Neural crest cell (in vitro differentiated cells): ENCODE data around the gene FKBP15. TPM values are rescaled to one million over a fixed set of nuclear protein-coding genes. Genes with fewer than 3 reads are reported as not detected.

ENCODE experiments used
- DNase-seq: peaks from one replicate; pipeline ENCODE4 v3.0.0; 2021; ENCODE audit warnings: low read depth, mixed read lengths, low spot score
- H3K27ac Mint-ChIP-seq: one replicate; pipeline ENCODE4 v1.8.0; 2021; ENCODE audit warnings: mild to moderate bottlenecking, mixed read lengths; ENCODE audit not compliant: unreplicated experiment
- H3K27me3 Mint-ChIP-seq: 2 replicates; pipeline ENCODE4 v1.8.0; 2021; ENCODE audit warnings: low read depth, mild to moderate bottlenecking, mixed read lengths
- H3K36me3 Mint-ChIP-seq: 2 replicates; pipeline ENCODE4 v1.8.0; 2021; ENCODE audit warnings: low read depth, mild to moderate bottlenecking, mixed read lengths
- H3K4me1 Mint-ChIP-seq: 2 replicates; pipeline ENCODE4 v1.8.0; 2021; ENCODE audit warnings: mixed read lengths
- H3K4me3 Mint-ChIP-seq: one replicate; pipeline ENCODE4 v1.8.0; 2021; ENCODE audit warnings: mild to moderate bottlenecking, mixed read lengths
- H3K9me3 Mint-ChIP-seq: 2 replicates; pipeline ENCODE4 v1.8.0; 2021; ENCODE audit warnings: mixed read lengths
- total RNA-seq: library from RNA; stranded (reverse); gene quantifications from 2 replicates; pipeline ENCODE4 v1.2.1, GENCODE V29; 2021
- TF ChIP-seq, protein P1 (sequence below): fragments of 200-600 bp; sonication (generic); conservative IDR thresholded peaks from 2 replicates; pipeline ENCODE4 v1.5.0; 2021; ENCODE audit warnings: antibody characterized with exemption, mild to moderate bottlenecking

Gene FKBP15
- total RNA-seq, 1 donor from 2014 or later = 19.9 TPM

DNA sequence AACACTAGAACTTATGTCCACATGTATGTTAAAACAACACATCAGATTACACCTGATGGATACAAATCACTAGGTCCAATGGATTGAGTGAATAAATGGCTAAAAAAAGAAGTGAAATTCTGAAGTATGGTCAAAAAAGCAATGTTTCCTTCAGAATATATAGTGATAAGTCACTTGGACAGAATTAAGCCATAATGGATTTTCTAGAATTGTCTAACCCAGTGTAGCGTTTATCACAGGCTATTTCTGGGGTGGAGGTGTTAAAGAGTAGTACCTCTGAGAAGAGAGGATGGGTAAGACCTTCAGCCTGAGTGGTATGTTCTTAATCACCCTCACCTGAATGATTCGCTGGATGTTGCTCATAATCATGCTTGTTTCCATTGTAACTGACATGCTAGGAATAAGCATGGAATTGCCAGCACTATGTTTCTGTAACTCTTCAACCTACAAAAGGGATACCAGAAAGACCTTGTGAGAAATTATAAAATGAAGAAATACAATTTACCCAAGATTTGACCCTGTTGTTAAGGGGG, 37.1 kb downstream of the FKBP15 start:
- H3K27me3 Mint-ChIP-seq = no peaks in the 10 kb centered on the region
- H3K9me3 Mint-ChIP-seq = no peaks in the 10 kb centered on the region
- no peak for DNase-seq
- TF ChIP-seq, protein P1, sequence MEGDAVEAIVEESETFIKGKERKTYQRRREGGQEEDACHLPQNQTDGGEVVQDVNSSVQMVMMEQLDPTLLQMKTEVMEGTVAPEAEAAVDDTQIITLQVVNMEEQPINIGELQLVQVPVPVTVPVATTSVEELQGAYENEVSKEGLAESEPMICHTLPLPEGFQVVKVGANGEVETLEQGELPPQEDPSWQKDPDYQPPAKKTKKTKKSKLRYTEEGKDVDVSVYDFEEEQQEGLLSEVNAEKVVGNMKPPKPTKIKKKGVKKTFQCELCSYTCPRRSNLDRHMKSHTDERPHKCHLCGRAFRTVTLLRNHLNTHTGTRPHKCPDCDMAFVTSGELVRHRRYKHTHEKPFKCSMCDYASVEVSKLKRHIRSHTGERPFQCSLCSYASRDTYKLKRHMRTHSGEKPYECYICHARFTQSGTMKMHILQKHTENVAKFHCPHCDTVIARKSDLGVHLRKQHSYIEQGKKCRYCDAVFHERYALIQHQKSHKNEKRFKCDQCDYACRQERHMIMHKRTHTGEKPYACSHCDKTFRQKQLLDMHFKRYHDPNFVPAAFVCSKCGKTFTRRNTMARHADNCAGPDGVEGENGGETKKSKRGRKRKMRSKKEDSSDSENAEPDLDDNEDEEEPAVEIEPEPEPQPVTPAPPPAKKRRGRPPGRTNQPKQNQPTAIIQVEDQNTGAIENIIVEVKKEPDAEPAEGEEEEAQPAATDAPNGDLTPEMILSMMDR = no peak
- no peaks in the 10 kb centered on the region for H3K4me1 Mint-ChIP-seq
- H3K27ac Mint-ChIP-seq = no peak overlapping the region
- H3K4me3 Mint-ChIP-seq = no peak overlapping the region
- peaks cover 7% of the 10 kb centered on the region for H3K36me3 Mint-ChIP-seq

DNA sequence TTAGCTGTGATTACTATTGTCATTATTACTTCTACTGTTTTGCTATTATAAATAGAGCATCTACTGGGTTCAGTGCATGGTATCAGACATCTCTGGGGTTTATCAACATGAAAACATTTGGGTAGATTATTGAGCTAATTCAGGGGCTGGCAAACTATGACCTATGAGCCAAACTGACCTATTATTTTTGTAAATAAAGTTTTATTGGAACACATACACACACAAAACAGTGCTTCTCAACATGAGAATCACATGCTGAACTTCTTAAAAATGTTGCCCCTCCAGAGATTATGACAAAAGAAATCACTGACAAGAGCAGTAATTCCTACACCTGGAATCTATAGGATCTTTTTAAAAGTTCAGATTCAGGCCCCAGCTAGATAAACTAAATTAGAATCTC, 39.9 kb downstream of the FKBP15 start:
- H3K9me3 Mint-ChIP-seq = no peaks in the 10 kb centered on the region
- H3K27me3 Mint-ChIP-seq = no peaks in the 10 kb centered on the region
- no peak overlapping the region for H3K27ac Mint-ChIP-seq
- no peak overlapping the region for H3K4me3 Mint-ChIP-seq
- no peaks in the 10 kb centered on the region for H3K4me1 Mint-ChIP-seq
- no peak for DNase-seq
- peaks cover 10% of the 10 kb centered on the region for H3K36me3 Mint-ChIP-seq
- TF ChIP-seq, protein P1 = no peak

DNA sequence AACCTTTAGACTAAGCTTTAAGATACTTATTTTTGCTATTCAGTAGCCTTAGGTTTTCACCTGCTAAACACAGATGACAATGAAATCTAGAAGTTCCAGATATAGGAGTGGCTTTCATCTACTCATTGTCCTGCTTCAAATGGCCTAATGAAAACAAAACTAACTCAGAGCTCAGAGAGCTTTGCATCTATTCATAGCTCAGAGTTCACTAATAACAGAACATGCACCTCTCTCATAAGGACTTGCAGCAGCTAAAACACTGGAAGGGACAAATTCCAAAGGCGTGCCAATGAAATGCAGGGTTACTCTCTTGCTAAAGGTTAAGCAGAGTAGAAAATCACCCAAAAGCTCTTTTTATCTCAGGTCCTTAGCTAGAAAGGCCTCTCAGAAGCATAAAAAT, 41.2 kb downstream of the FKBP15 start:
- DNase-seq = no peak
- Mint-ChIP-seq H3K36me3 (peaks cover 10% of the 10 kb centered on the region), H3K27ac (no peak overlapping the region), H3K27me3 (no peaks in the 10 kb centered on the region), H3K4me1 (no peaks in the 10 kb centered on the region), H3K9me3 (no peaks in the 10 kb centered on the region), H3K4me3 (no peak overlapping the region)
- TF ChIP-seq, protein P1 = no peak

DNA sequence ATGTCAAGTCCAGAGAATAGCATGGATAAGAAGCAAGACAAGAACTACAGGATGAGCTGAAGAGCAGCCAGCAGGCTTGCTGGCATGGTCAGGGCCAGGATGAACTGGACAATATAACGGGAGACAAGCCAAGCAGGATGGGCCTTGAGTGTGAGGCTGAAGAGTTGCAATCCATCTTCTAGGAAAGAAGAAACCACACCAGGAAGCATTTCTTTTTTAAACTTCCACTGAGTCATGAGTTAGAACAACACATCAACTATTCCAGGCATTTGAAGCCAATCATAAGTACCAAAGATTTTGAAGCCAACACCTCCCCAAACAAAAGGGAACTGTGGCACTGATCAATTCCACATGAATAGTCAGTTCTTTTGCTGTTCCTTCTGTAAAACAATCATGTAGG, 43.0 kb downstream of the FKBP15 start:
- H3K4me3 Mint-ChIP-seq = no peak overlapping the region
- peaks cover 16% of the 10 kb centered on the region for H3K36me3 Mint-ChIP-seq
- TF ChIP-seq, protein P1 = no peak
- DNase-seq = no peak
- no peaks in the 10 kb centered on the region for H3K27me3 Mint-ChIP-seq
- no peaks in the 10 kb centered on the region for H3K9me3 Mint-ChIP-seq
- H3K4me1 Mint-ChIP-seq = no peaks in the 10 kb centered on the region
- no peak overlapping the region for H3K27ac Mint-ChIP-seq

DNA sequence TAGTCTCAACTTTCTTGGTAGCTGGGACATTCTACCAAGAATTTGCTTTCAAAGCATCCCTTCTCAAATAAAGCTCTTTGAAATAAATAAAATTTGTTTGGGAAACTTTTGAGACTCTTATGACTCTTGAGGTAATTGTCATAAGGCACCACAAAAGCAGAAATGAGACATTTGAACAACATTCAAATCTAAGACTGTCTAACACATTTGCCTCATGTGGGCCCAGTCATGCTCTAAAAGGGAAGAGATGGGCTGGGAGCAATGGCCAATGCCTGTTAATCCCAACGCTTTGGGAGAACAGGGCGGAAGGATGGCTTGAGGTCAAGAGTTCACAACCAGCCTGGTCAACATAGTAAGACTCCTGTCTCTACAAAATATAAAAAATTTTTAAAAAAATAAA, 43.8 kb downstream of the FKBP15 start:
- Mint-ChIP-seq H3K4me1 (no peaks in the 10 kb centered on the region), H3K9me3 (peaks cover 4% of the 10 kb centered on the region), H3K36me3 (peaks cover 24% of the 10 kb centered on the region)

More for the DNA sequence above, 43.8 kb downstream of the FKBP15 start:
- no peak overlapping the region for H3K4me3 Mint-ChIP-seq
- H3K27me3 Mint-ChIP-seq = no peaks in the 10 kb centered on the region
- H3K27ac Mint-ChIP-seq = no peak overlapping the region
- DNase-seq = no peak
- TF ChIP-seq, protein P1 = no peak
